Esophagus muscularis mucosa (tissue), 4 donors: ENCODE data around the gene SLC35B4. TPM values are rescaled to one million over a fixed set of nuclear protein-coding genes. Genes with fewer than 3 reads are reported as not detected.

Source experiments
- DNase-seq: peaks from one replicate; pipeline ENCODE4 v3.0.0-alpha.2; 2017; ENCODE audit errors: extremely low spot score
- H3K27ac ChIP-seq, 4 donors: fragments of 200-600 bp; sonication (generic); replicated peaks in 1 of 4; 1 replicate in 3 of 4; 2 replicates in 1 of 4; pipeline ENCODE4 v1.5.1; 2016 to 2019; ENCODE audit warnings: mild to moderate bottlenecking in 1 of 4
- H3K27me3 ChIP-seq, 4 donors: fragments of 200-600 bp; sonication (generic); one replicate each; pipeline versions ENCODE4 v1.5.1 to v1.6.0; 2016 to 2019
- H3K36me3 ChIP-seq, 4 donors: fragments of 200-600 bp; sonication (generic); one replicate each; pipeline ENCODE4 v1.5.1; 2016 to 2019
- H3K4me1 ChIP-seq, 4 donors: fragments of 200-600 bp; sonication (generic); one replicate each; pipeline ENCODE4 v1.5.1; 2016 to 2019
- H3K4me3 ChIP-seq, 4 donors: fragments of 200-600 bp; sonication (generic); 1 replicate in 2 of 4; 2 replicates in 2 of 4; pipeline ENCODE4 v1.5.1; 2016 to 2019; ENCODE audit warnings: mild to moderate bottlenecking in 4 of 4, moderate library complexity in 1 of 4
- H3K9me3 ChIP-seq, 4 donors: fragments of 200-600 bp; sonication (generic); 1 replicate in 3 of 4; 2 replicates in 1 of 4; pipeline ENCODE4 v1.5.1; 2016 to 2019
- EP300 ChIP-seq: sonication (generic); formaldehyde crosslinking; IDR thresholded peaks from one replicate; pipeline ENCODE4 v1.6.1; 2017; ENCODE audit warnings: antibody characterized with exemption
- POLR2A ChIP-seq: fragments of 450-650 bp; IDR thresholded peaks from one replicate; pipeline ENCODE4 v1.6.1; 2017; ENCODE audit warnings: antibody characterized with exemption, moderate library complexity, mild to moderate bottlenecking, low read depth
- POLR2AphosphoS5 ChIP-seq, 2 donors: sonication (generic); formaldehyde crosslinking; IDR thresholded peaks; one replicate each; pipeline ENCODE4 v1.6.1; 2017; ENCODE audit warnings: antibody characterized with exemption in 2 of 2
- WGBS: methylation state at CpG from one replicate; pipeline ENCODE4 v1.1.5; 2018; 5-methylcytosine and 5-hydroxymethylcytosine counted together
- intact Hi-C: fragments of 100-400 bp; cut with DNase I; formaldehyde crosslinking; loops from one replicate; pipeline ENCODE4 v1.15.1; 2023
- total RNA-seq, 4 donors: library from RNA; depleted of rRNA; stranded (reverse); fragments of >200 nt; gene quantifications; one replicate each; pipeline versions ENCODE4 v1.1.0 to v1.2.1, GENCODE V29; 2016
- TF ChIP-seq, protein P1 (sequence below), 3 experiments: fragments of 200-600 bp in 2 of 3; fragments of 450-650 bp in 1 of 3; sonication (generic) in 2 of 3; IDR thresholded peaks; one replicate each; pipeline ENCODE4 v1.5.1; 2017 to 2019; ENCODE audit warnings: antibody characterized with exemption in 3 of 3, mild to moderate bottlenecking in 2 of 3, moderate library complexity in 1 of 3

SLC35B4 gene
- total RNA-seq, 4 donors from 2014 or later = 6.6 to 8.6 (median 7.9) TPM

DNA sequence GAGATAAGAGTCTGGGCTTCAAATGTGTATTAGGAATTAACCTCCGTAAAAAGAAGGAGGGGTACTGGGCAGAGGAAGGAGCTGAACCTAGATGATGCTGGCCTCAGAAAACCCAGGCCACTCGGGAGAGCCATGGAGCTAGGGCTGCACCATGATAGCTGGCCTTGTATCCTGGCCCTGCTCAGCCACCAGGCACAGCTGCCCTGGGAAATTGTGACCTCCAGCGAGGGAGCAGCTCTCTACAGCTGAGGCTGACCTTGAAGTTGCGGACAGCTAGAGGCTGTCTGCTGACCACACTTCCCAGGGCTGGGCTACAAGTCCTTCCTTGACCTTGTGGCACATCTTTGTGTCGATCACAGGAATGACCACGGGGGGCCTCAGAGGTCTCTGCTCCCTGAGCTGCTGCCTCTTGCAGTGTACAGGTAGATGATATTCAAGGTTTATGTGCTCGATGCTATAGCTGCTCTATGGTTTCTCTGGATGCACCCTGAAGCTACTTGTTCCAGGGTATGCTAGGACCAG, 38.3 kb upstream of the SLC35B4 start:
- no peaks in the 10 kb centered on the region for H3K36me3 ChIP-seq
- intact Hi-C loops = no loop called here
- 70% methylated on average over 5 of the region's 7 CpGs for whole genome bisulfite sequencing

DNA sequence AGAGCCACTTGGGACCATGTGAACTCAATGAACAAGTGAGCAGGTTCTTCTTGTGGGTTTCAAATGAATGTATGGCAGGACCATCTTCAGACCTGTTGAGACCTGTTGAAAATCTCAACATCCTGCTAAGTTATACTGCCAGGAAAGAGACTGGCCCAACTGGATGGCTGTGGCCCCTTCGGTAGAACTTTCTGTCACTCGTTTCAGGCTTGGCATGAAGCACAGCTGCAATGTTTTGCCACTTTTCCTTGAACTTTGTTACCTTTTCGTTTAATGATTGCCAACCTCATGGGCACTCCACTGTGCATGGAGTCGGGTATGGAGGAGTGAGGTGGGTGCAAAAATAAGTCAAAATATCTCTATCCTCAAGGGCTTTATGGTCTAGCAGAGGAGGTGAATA, 36.7 kb upstream of the SLC35B4 start:
- intact Hi-C loops = no loop called here
- H3K36me3 ChIP-seq = no peaks in the 10 kb centered on the region
- TF ChIP-seq EP300 (no peak), POLR2AphosphoS5 (IDR thresholded peaks at IDR 0.05) (no peak)
- TF ChIP-seq, protein P1, sequence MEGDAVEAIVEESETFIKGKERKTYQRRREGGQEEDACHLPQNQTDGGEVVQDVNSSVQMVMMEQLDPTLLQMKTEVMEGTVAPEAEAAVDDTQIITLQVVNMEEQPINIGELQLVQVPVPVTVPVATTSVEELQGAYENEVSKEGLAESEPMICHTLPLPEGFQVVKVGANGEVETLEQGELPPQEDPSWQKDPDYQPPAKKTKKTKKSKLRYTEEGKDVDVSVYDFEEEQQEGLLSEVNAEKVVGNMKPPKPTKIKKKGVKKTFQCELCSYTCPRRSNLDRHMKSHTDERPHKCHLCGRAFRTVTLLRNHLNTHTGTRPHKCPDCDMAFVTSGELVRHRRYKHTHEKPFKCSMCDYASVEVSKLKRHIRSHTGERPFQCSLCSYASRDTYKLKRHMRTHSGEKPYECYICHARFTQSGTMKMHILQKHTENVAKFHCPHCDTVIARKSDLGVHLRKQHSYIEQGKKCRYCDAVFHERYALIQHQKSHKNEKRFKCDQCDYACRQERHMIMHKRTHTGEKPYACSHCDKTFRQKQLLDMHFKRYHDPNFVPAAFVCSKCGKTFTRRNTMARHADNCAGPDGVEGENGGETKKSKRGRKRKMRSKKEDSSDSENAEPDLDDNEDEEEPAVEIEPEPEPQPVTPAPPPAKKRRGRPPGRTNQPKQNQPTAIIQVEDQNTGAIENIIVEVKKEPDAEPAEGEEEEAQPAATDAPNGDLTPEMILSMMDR (IDR thresholded peaks at IDR 0.05) = no peak
- no peaks in the 10 kb centered on the region for H3K4me1 ChIP-seq
- WGBS = 81% methylated on average over 4 of the region's 4 CpGs
- H3K27me3 ChIP-seq = no peaks in the 10 kb centered on the region
- no peaks in the 10 kb centered on the region for H3K9me3 ChIP-seq
- DNase-seq = no peak
- no peak overlapping the region for H3K4me3 ChIP-seq
- H3K27ac ChIP-seq = no peak overlapping the region

More for the DNA sequence above, 38.3 kb upstream of the SLC35B4 start:
- H3K27me3 ChIP-seq = no peaks in the 10 kb centered on the region
- no peaks in the 10 kb centered on the region for H3K4me1 ChIP-seq
- H3K27ac ChIP-seq = no peak overlapping the region
- no peak overlapping the region for H3K4me3 ChIP-seq
- DNase-seq = no peak
- no peaks in the 10 kb centered on the region for H3K9me3 ChIP-seq
- TF ChIP-seq, protein P1 (IDR thresholded peaks at IDR 0.05) = no peak
- TF ChIP-seq POLR2AphosphoS5 (IDR thresholded peaks at IDR 0.05) = no peak
- no peak for TF ChIP-seq POLR2A
- no peak for TF ChIP-seq EP300

DNA sequence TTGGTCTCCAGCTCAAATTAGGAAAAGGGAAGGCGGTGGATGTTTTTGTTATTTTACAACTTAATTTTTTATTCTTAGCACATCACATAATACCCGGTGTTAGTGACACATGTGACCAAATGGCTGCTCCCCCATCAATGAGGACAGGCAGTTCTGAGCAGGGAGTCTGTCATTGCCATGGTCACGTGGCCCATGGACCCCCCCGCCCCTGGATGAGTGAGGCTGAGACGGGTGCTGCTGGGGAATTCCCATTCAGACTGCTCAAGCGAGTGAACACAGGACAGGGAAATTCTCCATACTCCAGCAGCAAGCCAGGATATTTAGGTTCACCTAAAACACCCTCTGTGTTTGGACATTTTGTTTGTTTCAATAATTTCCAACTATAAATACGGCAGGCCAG, 34.7 kb upstream of the SLC35B4 start:
- Histone ChIP-seq H3K36me3 (no peaks in the 10 kb centered on the region), H3K4me3 (no peak overlapping the region), H3K4me1 (no peaks in the 10 kb centered on the region), H3K27ac (no peak overlapping the region), H3K27me3 (no peaks in the 10 kb centered on the region), H3K9me3 (no peaks in the 10 kb centered on the region)
- TF ChIP-seq POLR2A (no peak), EP300 (no peak), POLR2AphosphoS5 (IDR thresholded peaks at IDR 0.05) (no peak)
- TF ChIP-seq, protein P1 (IDR thresholded peaks at IDR 0.05) = no peak
- 36% methylated on average over 7 of the region's 7 CpGs for WGBS
- DNase-seq = no peak
- intact Hi-C loops = no loop called here

DNA sequence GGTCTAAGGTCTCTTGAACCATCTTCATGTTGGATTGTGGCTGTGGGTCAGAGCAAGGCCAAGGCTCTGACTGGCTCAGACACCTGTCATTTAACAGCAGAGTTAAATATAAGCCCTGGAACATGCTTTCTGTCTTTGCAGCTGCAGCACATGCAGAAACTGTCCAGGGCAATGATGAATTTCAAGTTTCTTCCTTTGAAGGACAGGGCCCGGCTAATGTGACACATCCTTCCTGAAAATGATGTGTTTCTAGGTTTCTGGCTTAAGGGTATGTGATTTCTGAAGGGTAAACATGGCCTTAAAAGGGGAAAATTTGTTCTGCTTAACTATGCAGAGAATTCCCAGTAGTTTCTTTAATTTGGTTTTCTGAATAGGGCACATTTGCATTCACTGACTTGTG, 34.0 kb upstream of the SLC35B4 start:
- no peak overlapping the region for H3K27ac ChIP-seq
- H3K27me3 ChIP-seq = peaks cover 0 to under 1% (median 0%) of the 10 kb centered on the region in 4 donors
- H3K4me3 ChIP-seq = no peak overlapping the region
- H3K4me1 ChIP-seq = no peaks in the 10 kb centered on the region
- H3K36me3 ChIP-seq = no peaks in the 10 kb centered on the region
- intact Hi-C loops = no loop called here
- no peaks in the 10 kb centered on the region for H3K9me3 ChIP-seq
- WGBS = 38% methylated on average over 1 of the region's 1 CpG
- no peak for DNase-seq
- TF ChIP-seq, protein P1 (IDR thresholded peaks at IDR 0.05) = no peak
- TF ChIP-seq POLR2AphosphoS5 (IDR thresholded peaks at IDR 0.05) = no peak
- TF ChIP-seq POLR2A = no peak
- TF ChIP-seq EP300 = no peak

DNA sequence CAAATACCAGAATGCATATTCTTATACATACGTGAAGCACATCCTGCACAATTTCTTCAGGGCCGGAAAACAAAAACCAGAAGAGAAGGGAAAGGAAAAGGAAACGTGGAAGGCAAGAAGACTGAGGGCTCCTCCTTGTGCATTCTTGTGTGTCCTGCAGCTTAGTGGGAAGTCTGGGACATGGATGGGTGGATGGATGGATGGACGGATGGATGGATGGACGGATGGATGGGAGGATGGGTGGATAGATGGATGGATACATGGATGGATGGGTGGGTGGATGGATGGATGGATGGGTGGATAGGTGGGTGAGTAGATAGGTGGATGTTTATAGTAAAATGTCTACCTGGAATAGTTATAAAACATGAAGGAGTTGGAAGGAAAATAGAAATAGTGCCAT, 30.8 kb upstream of the SLC35B4 start:
- no peaks in the 10 kb centered on the region for H3K36me3 ChIP-seq
- no peak overlapping the region for H3K27ac ChIP-seq
- H3K4me1 ChIP-seq = no peaks in the 10 kb centered on the region
- H3K4me3 ChIP-seq = no peak overlapping the region
- no peak for DNase-seq
- H3K9me3 ChIP-seq = no peaks in the 10 kb centered on the region
- intact Hi-C loops = no loop called here
- peaks cover 0 to 7% (median 0%) of the 10 kb centered on the region in 4 donors for H3K27me3 ChIP-seq
- 84% methylated on average over 5 of the region's 5 CpGs for WGBS
- no peak for TF ChIP-seq POLR2A
- TF ChIP-seq, protein P1 (IDR thresholded peaks at IDR 0.05) = no peak
- TF ChIP-seq EP300 = no peak
- TF ChIP-seq POLR2AphosphoS5 (IDR thresholded peaks at IDR 0.05) = no peak
